Breast epithelium (tissue), 4 donors: ENCODE results near the gene AGR2. TPM values are rescaled to one million over a fixed set of nuclear protein-coding genes. Genes with fewer than 3 reads are reported as not detected.

Experiments used
- DNase-seq, 2 donors: peaks; one replicate each; pipeline ENCODE4 v3.0.0-alpha.2; 2019; ENCODE audit warnings: low spot score in 2 of 2
- H3K27ac ChIP-seq, 2 donors: fragments of 200-600 bp; sonication (generic) in 1 of 2; one replicate each; pipeline ENCODE4 v1.5.1; 2016 to 2019; ENCODE audit warnings: mild to moderate bottlenecking in 1 of 2
- H3K27me3 ChIP-seq, 2 donors: fragments of 200-600 bp; sonication (generic) in 1 of 2; one replicate each; pipeline versions ENCODE4 v1.5.1 to v1.6.0; 2017 to 2019; ENCODE audit warnings: control low read depth in 1 of 2, mild to moderate bottlenecking in 1 of 2
- H3K36me3 ChIP-seq: fragments of 200-600 bp; one replicate; pipeline ENCODE4 v1.5.1; 2019
- H3K4me1 ChIP-seq, 2 donors: fragments of 200-600 bp; sonication (generic); one replicate each; pipeline ENCODE4 v1.5.1; 2016 to 2019; ENCODE audit warnings: control low read depth in 1 of 2
- H3K4me3 ChIP-seq, 3 donors: fragments of 200-600 bp; sonication (generic); 1 replicate in 2 of 3; 2 replicates in 1 of 3; pipeline ENCODE4 v1.5.1; 2016 to 2019; ENCODE audit warnings: mild to moderate bottlenecking in 3 of 3, moderate library complexity in 2 of 3
- H3K9me3 ChIP-seq, 2 donors: fragments of 200-600 bp; sonication (generic) in 1 of 2; one replicate each; pipeline ENCODE4 v1.5.1; 2016 to 2019; ENCODE audit warnings: control low read depth in 1 of 2
- CTCF ChIP-seq, 3 donors: fragments of 450-650 bp; IDR thresholded peaks; one replicate each; pipeline ENCODE4 v1.5.1; 2016 to 2017; ENCODE audit warnings: antibody characterized with exemption in 3 of 3, mild to moderate bottlenecking in 3 of 3, moderate library complexity in 3 of 3
- POLR2A ChIP-seq: fragments of 450-650 bp; IDR thresholded peaks from one replicate; pipeline ENCODE4 v1.6.1; 2016; ENCODE audit warnings: antibody characterized with exemption, mild to moderate bottlenecking, moderate library complexity
- POLR2AphosphoS5 ChIP-seq, 3 donors: sonication (generic); formaldehyde crosslinking; IDR thresholded peaks; one replicate each; pipeline ENCODE4 v1.6.1; 2017; ENCODE audit warnings: antibody characterized with exemption in 3 of 3
- intact Hi-C: fragments of 100-400 bp; cut with DNase I; formaldehyde crosslinking; loops from one replicate; pipeline ENCODE4 v1.15.1; 2023; ENCODE audit warnings: low total_unique reads
- total RNA-seq, 3 donors: library from RNA; depleted of rRNA; stranded (reverse); fragments of >200 nt; gene quantifications; one replicate each; pipeline ENCODE4 v1.1.0, GENCODE V29; 2016

Gene AGR2
- total RNA-seq, 3 donors from 2014 or later: 72.8 to 156 TPM; not detected in 1

GRCh38 chr7:16847381-16847860 lies 42.6 kb upstream of the AGR2 start:
- H3K9me3 ChIP-seq: peaks cover 0 to 5% of the 10 kb centered on the region in 2 donors
- no peaks in the 10 kb centered on the region for H3K27me3 ChIP-seq
- H3K4me1 ChIP-seq: no peaks in the 10 kb centered on the region
- H3K4me3 ChIP-seq: no peak overlapping the region
- no peaks in the 10 kb centered on the region for H3K36me3 ChIP-seq
- H3K27ac ChIP-seq: no peak overlapping the region
- intact Hi-C loops: no loop called here
- no peak for TF ChIP-seq POLR2A
- no peak for TF ChIP-seq POLR2AphosphoS5 (IDR thresholded peaks at IDR 0.05)
- DNase-seq: no peak

- Histone ChIP-seq H3K27ac (no peak overlapping the region), H3K4me3 (no peak overlapping the region), H3K9me3 (peaks cover 0 to 5% of the 10 kb centered on the region in 2 donors), H3K4me1 (no peaks in the 10 kb centered on the region), H3K36me3 (no peaks in the 10 kb centered on the region), H3K27me3 (no peaks in the 10 kb centered on the region)
- TF ChIP-seq POLR2A (no peak), CTCF (IDR thresholded peaks at IDR 0.05) (no peak), POLR2AphosphoS5 (IDR thresholded peaks at IDR 0.05) (no peak)
- intact Hi-C loops: no loop called here
- no peak for DNase-seq
Measured at GRCh38 chr7:16846601-16847165, 41.9 kb upstream of the AGR2 start.

GRCh38 chr7:16845746-16846145 lies 40.9 kb upstream of the AGR2 start:
- Histone ChIP-seq H3K36me3 (no peaks in the 10 kb centered on the region), H3K27me3 (no peaks in the 10 kb centered on the region), H3K27ac (no peak overlapping the region), H3K4me1 (no peaks in the 10 kb centered on the region), H3K4me3 (no peak overlapping the region), H3K9me3 (peaks cover 0 to under 1% of the 10 kb centered on the region in 2 donors)
- no peak for DNase-seq
- intact Hi-C loops: no loop called here
- no peak for TF ChIP-seq POLR2A
- TF ChIP-seq POLR2AphosphoS5 (IDR thresholded peaks at IDR 0.05): no peak
- no peak for TF ChIP-seq CTCF (IDR thresholded peaks at IDR 0.05)

GRCh38 chr7:16841681-16842080 lies 36.9 kb upstream of the AGR2 start:
- H3K27ac ChIP-seq: no peak overlapping the region
- H3K4me1 ChIP-seq: no peaks in the 10 kb centered on the region
- TF ChIP-seq CTCF (IDR thresholded peaks at IDR 0.05): no peak
- TF ChIP-seq POLR2AphosphoS5 (IDR thresholded peaks at IDR 0.05): no peak
- TF ChIP-seq POLR2A: no peak
- no peaks in the 10 kb centered on the region for H3K9me3 ChIP-seq
- intact Hi-C loops: no loop called here
- no peaks in the 10 kb centered on the region for H3K27me3 ChIP-seq
- H3K36me3 ChIP-seq: no peaks in the 10 kb centered on the region
- DNase-seq: no peak
- no peak overlapping the region for H3K4me3 ChIP-seq

GRCh38 chr7:16840094-16840493 lies 35.3 kb upstream of the AGR2 start:
- no peaks in the 10 kb centered on the region for H3K4me1 ChIP-seq
- H3K9me3 ChIP-seq: no peaks in the 10 kb centered on the region
- H3K27me3 ChIP-seq: no peaks in the 10 kb centered on the region
- no peak for DNase-seq
- H3K4me3 ChIP-seq: no peak overlapping the region
- intact Hi-C loops: no loop called here
- H3K36me3 ChIP-seq: no peaks in the 10 kb centered on the region
- H3K27ac ChIP-seq: no peak overlapping the region
- TF ChIP-seq POLR2A: no peak
- TF ChIP-seq POLR2AphosphoS5 (IDR thresholded peaks at IDR 0.05): no peak
- no peak for TF ChIP-seq CTCF (IDR thresholded peaks at IDR 0.05)
